ENCODE results near the gene CCT6B.

DNA sequence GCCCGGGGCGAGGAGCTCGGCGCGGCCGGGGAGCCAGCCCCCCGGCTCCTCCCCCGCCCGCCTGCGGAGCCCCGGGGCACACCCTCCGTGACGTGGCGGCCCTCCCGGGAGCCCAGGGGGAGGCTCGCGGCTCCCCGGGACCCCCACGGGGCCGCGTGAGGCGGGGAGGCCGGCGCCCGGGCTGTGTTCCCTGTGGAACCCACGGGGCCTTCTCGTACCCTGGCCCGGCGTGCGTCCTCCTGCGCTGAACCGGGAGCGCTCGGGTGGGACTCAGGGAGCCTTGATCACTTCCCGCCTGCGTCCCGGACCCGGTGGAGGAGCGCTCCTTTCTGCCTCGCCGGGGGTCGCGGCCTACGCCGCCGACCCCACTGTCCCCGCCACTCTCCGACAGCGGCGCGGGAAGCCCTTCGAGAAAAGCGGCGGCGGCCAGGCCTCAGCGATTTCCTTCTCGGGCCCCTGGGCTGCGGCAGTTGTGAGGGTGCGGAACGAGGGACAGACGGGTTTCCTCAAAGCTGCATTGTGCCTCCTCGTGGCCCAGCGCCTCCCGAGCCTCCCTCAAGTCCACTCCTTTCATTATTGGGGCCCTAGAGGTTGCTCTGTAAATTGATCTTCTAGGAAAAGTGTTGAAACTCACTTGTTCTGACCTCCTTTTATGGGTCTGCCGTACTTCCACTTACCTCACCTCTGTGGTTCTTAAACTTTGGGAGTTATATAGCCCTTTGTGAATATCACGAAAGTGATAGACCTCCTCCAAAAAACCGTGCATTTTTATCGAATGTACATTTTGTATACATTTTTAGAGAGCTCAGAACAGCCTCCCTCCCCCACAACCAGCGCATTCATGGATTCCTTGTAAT, 19.6 kb upstream of the CCT6B start:
- TF ChIP-seq, protein P1, sequence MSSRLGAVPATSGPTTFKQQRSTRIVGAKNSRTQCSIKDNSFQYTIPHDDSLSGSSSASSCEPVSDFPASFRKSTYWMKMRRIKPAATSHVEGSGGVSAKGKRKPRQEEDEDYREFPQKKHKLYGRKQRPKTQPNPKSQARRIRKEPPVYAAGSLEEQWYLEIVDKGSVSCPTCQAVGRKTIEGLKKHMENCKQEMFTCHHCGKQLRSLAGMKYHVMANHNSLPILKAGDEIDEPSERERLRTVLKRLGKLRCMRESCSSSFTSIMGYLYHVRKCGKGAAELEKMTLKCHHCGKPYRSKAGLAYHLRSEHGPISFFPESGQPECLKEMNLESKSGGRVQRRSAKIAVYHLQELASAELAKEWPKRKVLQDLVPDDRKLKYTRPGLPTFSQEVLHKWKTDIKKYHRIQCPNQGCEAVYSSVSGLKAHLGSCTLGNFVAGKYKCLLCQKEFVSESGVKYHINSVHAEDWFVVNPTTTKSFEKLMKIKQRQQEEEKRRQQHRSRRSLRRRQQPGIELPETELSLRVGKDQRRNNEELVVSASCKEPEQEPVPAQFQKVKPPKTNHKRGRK (CRISPR knock-in tag; IDR thresholded peaks at IDR 0.05; ENCODE audit: borderline replicate concordance) = no peak
- TF ChIP-seq ZNF232 (CRISPR knock-in tag; IDR thresholded peaks at IDR 0.05) (no peak), TEAD4 (CRISPR knock-in tag; IDR thresholded peaks at IDR 0.05) (no peak)
- TF ChIP-seq, protein P2, sequence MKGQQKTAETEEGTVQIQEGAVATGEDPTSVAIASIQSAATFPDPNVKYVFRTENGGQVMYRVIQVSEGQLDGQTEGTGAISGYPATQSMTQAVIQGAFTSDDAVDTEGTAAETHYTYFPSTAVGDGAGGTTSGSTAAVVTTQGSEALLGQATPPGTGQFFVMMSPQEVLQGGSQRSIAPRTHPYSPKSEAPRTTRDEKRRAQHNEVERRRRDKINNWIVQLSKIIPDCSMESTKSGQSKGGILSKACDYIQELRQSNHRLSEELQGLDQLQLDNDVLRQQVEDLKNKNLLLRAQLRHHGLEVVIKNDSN (CRISPR knock-in tag; IDR thresholded peaks at IDR 0.05) = no peak
- TF ChIP-seq, protein P3, sequence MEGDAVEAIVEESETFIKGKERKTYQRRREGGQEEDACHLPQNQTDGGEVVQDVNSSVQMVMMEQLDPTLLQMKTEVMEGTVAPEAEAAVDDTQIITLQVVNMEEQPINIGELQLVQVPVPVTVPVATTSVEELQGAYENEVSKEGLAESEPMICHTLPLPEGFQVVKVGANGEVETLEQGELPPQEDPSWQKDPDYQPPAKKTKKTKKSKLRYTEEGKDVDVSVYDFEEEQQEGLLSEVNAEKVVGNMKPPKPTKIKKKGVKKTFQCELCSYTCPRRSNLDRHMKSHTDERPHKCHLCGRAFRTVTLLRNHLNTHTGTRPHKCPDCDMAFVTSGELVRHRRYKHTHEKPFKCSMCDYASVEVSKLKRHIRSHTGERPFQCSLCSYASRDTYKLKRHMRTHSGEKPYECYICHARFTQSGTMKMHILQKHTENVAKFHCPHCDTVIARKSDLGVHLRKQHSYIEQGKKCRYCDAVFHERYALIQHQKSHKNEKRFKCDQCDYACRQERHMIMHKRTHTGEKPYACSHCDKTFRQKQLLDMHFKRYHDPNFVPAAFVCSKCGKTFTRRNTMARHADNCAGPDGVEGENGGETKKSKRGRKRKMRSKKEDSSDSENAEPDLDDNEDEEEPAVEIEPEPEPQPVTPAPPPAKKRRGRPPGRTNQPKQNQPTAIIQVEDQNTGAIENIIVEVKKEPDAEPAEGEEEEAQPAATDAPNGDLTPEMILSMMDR (IDR thresholded peaks at IDR 0.05) = no peak

All from WTC11 (cell line).